ENCODE data around the gene ERFE.

The ERFE gene

DNA sequence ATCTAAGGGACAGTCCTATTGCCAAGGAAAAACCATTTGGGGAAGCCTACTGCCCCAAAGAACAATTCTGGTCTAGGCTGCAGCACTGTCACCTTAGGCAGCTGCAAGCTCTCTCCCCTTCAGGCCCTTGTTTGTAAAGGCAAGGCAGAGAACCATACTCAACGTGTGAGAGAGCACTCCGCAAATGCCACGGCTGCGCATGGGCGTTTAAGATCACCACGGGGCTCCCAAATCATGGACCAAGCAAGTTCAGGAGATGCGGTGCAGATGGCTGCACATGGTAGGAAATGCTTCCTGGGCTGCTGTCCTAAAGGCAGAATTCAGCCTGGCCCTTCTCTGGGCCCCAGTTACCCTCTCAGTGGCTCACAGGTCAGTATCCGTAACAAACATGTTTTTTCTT lies 15.5 kb downstream of the ERFE start:
- H3K4me3 Mint-ChIP-seq = no peak overlapping the region
- H3K27me3 Mint-ChIP-seq = no peaks in the 10 kb centered on the region
- no peaks in the 10 kb centered on the region for H3K4me1 Mint-ChIP-seq (ENCODE audit: low read depth)
- H3K27ac Mint-ChIP-seq = no peak overlapping the region
- peaks cover 4% of the 10 kb centered on the region for H3K36me3 Mint-ChIP-seq
- no peaks in the 10 kb centered on the region for H3K9me3 Mint-ChIP-seq (ENCODE audit: low read depth)

DNA sequence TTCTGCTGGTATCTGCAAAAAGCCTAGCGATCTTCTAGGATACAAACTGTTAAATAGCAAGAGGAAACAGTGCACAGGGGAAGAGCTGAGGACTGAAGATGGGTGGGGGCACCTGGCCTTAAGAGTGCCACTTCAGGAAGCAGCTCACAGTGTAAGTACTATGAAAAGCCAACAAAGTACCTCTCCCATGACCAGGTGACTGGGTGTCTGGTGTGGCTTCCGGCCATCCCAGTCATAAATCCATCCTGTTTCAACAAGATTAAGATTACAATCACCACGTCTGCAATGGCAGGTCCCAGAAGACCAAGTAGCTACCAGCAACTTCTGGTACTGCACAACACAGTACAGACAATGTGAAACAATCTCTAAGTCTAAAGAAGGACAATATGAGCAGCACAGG lies 15.9 kb downstream of the ERFE start:
- no peaks in the 10 kb centered on the region for H3K27me3 Mint-ChIP-seq

DNA sequence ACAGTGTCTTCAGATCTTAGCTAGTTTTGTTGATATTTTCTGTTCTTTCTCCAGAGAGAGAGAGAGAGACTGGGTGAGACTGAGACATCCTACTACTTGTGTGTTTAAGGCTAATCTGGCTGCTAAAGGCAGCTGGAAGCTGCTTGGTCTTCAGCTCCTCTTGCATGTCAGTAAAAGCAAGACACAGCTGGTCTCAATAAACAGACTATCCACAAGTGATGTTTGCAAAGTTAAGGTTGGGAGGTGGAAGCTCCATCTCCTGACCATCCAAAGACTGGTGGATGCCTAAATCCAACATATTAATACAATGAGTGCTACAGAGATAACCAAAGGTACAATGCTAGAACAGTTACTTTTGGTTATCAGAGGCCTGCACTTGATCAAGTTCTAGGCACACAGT lies 17.8 kb downstream of the ERFE start:
- Mint-ChIP-seq H3K9me3 (ENCODE audit: low read depth) (no peaks in the 10 kb centered on the region), H3K36me3 (peaks cover 6% of the 10 kb centered on the region), H3K27me3 (no peaks in the 10 kb centered on the region), H3K27ac (peak overlapping the region; percentile 56), H3K4me1 (ENCODE audit: low read depth) (no peaks in the 10 kb centered on the region), H3K4me3 (no peak overlapping the region)

More for the DNA sequence above, 15.9 kb downstream of the ERFE start:
- Mint-ChIP-seq H3K4me3 (no peak overlapping the region), H3K36me3 (peaks cover 4% of the 10 kb centered on the region), H3K9me3 (ENCODE audit: low read depth) (no peaks in the 10 kb centered on the region), H3K4me1 (ENCODE audit: low read depth) (no peaks in the 10 kb centered on the region), H3K27ac (no peak overlapping the region)

DNA sequence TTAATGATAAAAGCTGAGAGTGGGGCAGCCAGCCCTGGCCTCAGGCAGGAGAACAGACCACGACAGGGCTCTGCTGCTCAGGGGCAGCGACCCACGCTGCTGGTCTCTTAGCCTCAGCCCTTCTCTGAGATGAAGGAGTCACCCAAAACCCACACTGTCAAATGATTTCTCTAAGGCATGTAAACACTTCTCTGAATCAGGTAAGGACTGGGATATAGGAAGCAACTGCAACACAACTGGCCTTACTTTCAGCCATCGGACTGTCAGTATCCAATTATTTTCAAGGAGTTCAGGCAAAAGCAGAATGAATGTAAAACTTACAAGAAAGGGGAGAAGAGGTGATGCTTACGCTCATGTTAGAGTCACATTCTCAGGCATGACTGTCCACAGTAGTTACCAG lies 21.8 kb downstream of the ERFE start:
- Mint-ChIP-seq H3K27ac (no peak overlapping the region), H3K9me3 (ENCODE audit: low read depth) (no peaks in the 10 kb centered on the region), H3K36me3 (peaks cover 8% of the 10 kb centered on the region), H3K27me3 (no peaks in the 10 kb centered on the region), H3K4me3 (no peak overlapping the region), H3K4me1 (ENCODE audit: low read depth) (peaks cover 3% of the 10 kb centered on the region)

DNA sequence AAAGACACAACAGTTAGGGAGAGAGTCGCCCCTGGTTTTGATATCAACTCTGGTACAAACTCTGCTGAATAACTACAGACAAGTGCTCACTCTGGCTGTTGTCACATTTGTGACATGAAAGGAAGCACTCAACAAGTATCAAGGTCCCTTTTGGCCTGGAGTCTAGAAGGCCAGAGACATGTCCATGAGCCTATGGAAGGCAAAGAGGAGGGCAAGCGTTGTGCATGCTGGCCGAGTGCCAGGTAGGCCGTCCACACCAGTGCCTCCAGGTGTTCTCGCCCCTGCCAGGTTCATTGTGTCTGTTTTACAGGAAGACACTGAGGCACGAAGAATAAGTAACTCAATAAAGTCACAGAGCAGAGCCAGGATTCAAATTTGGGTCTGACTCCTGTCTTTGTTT lies 23.6 kb downstream of the ERFE start:
- H3K27me3 Mint-ChIP-seq = no peaks in the 10 kb centered on the region
- H3K9me3 Mint-ChIP-seq (ENCODE audit: low read depth) = no peaks in the 10 kb centered on the region
- peaks cover 4% of the 10 kb centered on the region for H3K4me1 Mint-ChIP-seq (ENCODE audit: low read depth)
- H3K27ac Mint-ChIP-seq = no peak overlapping the region
- H3K4me3 Mint-ChIP-seq = no peak overlapping the region
- peaks cover 9% of the 10 kb centered on the region for H3K36me3 Mint-ChIP-seq

DNA sequence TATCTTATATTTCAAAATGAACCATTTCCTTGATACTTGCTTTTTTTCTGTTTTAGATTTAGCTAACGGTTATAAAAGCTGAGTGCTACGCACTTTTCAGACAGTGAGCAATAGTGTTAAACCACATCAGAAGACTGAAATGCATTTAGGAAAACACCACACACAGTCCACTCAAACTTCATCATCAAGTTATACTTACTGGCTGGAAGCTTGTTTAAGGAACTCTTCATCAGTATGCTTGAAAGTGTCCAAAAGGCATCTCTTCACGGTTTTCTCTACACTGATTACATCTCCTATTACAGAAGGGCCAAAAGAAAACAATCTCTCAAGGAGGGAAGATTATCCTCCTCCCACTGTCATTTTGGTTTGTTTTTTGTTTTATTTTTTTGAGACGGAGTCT lies 25.1 kb downstream of the ERFE start:
- H3K9me3 Mint-ChIP-seq (ENCODE audit: low read depth) = no peaks in the 10 kb centered on the region
- H3K27me3 Mint-ChIP-seq = no peaks in the 10 kb centered on the region
- H3K36me3 Mint-ChIP-seq = peaks cover 21% of the 10 kb centered on the region
- peaks cover 4% of the 10 kb centered on the region for H3K4me1 Mint-ChIP-seq (ENCODE audit: low read depth)
- no peak overlapping the region for H3K27ac Mint-ChIP-seq
- H3K4me3 Mint-ChIP-seq = no peak overlapping the region

DNA sequence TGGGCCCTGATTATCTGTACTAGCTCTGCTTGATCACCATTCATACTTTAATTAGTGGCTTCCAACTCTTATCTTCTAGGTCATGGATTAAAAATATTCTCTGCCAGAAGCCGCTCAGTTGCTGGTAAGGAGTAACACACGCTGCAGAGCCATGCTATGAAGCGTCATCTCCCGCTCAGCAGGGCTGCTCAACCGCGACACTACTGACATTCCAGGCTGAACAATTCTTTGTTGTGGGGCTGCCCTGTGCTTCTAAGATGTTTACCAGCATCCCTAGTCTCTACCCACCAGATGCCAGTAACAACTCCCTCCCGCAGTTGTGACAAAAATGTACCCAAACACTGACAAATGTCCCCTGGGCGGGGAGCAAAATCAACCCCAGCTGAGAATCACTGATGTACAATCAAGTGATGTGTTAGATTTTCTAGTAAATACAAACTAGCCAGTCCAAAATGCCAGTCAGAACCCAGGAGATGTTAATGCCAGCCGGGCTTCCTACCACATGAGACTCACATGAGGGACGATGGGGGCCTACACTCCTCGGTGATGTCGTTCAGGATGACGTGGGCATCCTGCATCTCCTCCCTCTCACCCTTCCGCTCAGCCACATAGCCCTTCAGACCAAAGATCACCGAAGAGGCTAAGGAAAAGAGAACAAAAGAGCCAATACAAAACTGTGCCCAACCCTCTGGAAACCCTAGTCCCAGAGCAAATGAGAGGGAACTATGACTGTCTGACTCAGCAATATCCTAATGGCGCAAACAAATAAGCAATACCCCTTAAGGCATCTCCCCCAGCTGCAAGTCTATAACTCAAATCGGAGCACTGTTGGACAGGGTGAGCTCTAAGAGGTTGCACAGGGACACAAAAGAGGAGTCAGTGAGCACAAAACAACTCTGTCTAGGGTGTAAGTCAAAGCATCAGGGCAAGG lies 29.1 kb downstream of the ERFE start:
- Mint-ChIP-seq H3K27me3 (no peaks in the 10 kb centered on the region), H3K9me3 (ENCODE audit: low read depth) (no peaks in the 10 kb centered on the region), H3K4me1 (ENCODE audit: low read depth) (peaks cover 4% of the 10 kb centered on the region), H3K27ac (no peak overlapping the region), H3K4me3 (no peak overlapping the region), H3K36me3 (peaks cover 18% of the 10 kb centered on the region)

DNA sequence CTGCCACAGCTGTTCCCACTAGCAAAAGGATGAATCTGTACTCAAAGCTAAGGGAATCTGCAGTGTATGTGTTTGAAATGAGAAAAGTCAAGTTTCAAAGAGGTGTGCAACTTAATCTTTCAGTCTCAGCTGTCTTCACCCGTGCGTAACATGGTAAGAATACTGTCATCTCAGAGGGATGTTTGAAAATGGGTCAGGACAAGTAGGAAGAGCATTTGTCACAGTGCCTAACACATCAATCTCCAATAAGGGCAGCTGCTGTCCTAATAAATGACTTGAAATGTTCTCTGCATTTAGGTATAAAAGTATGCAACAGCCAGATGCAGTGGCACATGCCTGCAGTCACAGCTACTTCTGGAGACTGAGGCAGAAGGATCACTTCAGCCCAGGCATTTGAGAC lies 31.7 kb downstream of the ERFE start:
- Mint-ChIP-seq H3K27ac (no peak overlapping the region), H3K4me1 (ENCODE audit: low read depth) (peaks cover 4% of the 10 kb centered on the region), H3K4me3 (no peak overlapping the region), H3K27me3 (no peaks in the 10 kb centered on the region), H3K9me3 (ENCODE audit: low read depth) (no peaks in the 10 kb centered on the region), H3K36me3 (peaks cover 17% of the 10 kb centered on the region)

DNA sequence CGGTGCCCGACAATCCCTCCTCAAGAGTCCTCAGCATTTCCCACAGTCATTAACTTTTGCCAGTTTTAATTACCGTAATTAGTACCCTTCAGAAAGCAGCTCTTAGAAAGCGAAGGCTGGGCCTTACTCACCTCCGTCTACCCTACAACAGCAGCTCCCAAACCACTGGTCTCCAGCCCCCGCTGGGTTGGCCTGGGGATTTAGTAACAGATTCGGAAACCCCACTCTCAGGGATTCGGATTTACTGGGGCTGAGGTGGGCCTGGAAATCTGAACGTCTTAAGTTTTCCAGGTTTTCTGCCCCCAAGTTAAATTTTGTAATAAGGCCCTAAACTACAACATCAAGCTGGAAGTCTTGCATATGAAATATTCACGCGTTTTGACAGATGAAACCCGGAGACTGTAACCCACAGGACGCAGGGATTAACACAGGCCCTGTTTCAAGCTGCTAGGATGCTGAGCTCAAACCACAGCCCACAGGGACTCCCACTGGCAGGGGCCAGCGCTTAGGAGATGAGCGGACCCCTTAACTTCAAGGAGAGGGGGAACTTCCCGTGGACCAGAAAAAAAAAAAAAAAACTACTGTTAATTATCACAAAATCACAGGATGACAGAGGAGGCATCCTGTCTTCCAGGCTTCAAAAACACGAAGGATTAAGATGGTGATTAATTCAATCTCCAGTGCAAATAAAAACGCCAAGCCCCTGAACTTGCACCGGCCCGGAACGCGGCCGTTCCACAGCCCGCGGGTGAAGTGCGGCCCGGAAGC lies 43.7 kb downstream of the ERFE start:
- peak overlapping the region; percentile 90 for H3K4me3 Mint-ChIP-seq
- peak overlapping the region; percentile 88 for H3K27ac Mint-ChIP-seq
- H3K36me3 Mint-ChIP-seq = peaks cover 6% of the 10 kb centered on the region
- no peaks in the 10 kb centered on the region for H3K27me3 Mint-ChIP-seq
- H3K9me3 Mint-ChIP-seq (ENCODE audit: low read depth) = no peaks in the 10 kb centered on the region
- H3K4me1 Mint-ChIP-seq (ENCODE audit: low read depth) = peaks cover 54% of the 10 kb centered on the region

DNA sequence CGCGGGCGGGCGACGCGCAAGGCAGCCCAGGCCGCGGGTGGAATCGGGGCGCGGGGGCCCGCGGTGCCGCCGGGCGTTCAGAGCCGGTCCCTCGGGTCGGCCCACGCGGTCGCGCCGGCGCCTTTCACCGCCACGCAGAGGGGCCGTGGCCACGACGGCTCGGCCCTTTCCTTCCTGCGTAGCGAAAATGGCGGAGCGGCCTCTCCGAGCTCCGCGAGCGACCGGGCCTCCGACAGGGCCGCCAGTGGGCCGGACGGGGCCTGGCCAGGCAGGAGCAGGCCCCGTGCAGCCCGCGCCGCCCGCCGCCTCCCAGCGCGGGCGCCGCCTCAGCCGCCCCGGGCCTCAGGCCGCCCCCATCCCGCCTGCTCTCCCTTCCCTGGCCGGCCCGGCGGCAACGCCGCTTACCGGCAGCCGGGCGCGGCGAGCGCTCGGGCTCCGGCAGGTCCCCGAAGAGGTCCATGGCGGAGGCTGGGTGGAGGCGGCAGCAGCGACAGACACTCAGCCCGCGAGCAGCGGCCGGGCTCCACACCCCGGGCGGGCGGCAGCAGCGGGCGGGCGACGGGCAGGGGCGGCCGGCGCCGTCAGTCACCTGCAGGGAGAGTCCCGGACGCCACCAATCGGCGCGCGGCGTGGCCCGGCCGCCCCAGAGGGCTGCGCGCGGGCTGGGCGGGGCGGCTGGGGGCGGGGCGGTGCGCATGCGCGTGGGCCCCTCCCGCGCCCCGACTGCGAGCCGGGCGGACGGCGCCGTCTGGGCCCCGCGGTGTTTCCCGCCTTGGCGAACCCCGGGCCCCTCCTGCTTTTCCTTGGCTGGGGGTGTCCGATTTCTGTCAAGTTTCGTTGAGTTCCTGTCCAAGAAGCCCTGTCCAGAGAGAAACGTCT lies 44.6 kb downstream of the ERFE start, which contains the start of gene ILKAP:
Gene ILKAP, minus strand, starts transcription at position 602 of the 879 bp plus-strand sequence. Its CDS starts 142 bp downstream, at position 460.
- Mint-ChIP-seq H3K4me1 (ENCODE audit: low read depth) (peaks cover 46% of the 10 kb centered on the region), H3K36me3 (peaks cover 6% of the 10 kb centered on the region), H3K4me3 (peak within 1 kb of the TSS; percentile 90), H3K27me3 (no peaks in the 10 kb centered on the region), H3K9me3 (ENCODE audit: low read depth) (no peaks in the 10 kb centered on the region), H3K27ac (peak within 1 kb of the TSS; percentile 95)

DNA sequence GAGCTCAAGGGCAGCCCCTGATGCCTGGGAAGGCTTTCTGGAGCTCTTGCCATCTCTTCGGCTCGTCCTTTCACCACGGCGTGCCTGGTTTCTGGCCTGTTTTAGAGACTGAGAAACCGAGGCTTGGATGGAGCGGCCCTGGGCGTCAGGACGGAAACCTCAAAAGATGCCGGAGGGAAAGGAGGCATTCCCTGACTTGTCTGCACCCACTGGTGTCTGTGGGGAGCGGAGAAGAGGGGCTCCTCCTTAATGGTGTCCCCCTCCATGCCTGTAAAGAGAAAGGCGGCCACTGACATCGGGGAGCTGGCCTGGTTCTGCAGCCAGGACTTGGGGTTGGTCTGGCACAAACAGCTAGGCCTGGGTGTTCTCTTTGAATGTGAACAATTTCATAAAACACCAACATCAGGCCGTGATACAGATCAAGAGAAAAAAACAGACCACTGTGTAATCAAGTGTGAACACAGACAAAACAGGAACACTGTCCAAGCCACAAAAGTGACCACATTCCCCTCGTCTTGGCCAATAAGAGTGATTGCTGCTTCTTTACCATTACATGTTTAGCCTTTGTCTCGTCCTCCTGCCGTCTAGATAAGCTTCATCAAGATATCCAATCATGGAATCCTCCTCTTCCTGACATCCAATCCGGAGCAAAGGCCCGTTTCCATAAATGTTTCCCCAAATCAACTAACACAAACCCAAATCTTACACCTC lies 45.4 kb downstream of the ERFE start:
- Mint-ChIP-seq H3K4me1 (ENCODE audit: low read depth) (peaks cover 38% of the 10 kb centered on the region), H3K27me3 (no peaks in the 10 kb centered on the region), H3K36me3 (peaks cover 3% of the 10 kb centered on the region), H3K27ac (peak overlapping the region; percentile 95), H3K9me3 (ENCODE audit: low read depth) (no peaks in the 10 kb centered on the region), H3K4me3 (peak overlapping the region; percentile 85)

DNA sequence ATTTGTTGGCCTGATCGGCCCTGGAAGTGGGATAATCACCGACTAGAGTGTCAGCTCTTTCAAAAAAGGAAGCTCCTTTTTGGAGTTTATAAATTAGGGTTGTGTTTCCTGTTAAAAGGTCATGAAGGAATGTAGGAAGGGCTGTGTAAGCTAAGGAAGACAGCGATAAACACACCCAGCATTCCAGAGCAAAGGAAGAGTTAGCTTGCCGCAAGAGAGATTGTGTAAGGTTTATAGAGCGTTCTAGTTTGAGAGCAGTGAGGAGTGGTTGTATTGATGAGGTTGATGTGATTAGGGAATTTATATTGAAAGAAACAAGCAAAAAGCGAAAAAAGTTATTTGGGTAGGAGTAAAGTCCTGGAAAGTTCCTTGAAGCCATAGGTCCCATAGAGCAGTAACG lies 48.2 kb downstream of the ERFE start:
- Mint-ChIP-seq H3K9me3 (ENCODE audit: low read depth) (no peaks in the 10 kb centered on the region), H3K27me3 (no peaks in the 10 kb centered on the region), H3K27ac (no peak overlapping the region), H3K4me3 (no peak overlapping the region), H3K4me1 (ENCODE audit: low read depth) (peaks cover 10% of the 10 kb centered on the region), H3K36me3 (peaks cover 2% of the 10 kb centered on the region)

DNA sequence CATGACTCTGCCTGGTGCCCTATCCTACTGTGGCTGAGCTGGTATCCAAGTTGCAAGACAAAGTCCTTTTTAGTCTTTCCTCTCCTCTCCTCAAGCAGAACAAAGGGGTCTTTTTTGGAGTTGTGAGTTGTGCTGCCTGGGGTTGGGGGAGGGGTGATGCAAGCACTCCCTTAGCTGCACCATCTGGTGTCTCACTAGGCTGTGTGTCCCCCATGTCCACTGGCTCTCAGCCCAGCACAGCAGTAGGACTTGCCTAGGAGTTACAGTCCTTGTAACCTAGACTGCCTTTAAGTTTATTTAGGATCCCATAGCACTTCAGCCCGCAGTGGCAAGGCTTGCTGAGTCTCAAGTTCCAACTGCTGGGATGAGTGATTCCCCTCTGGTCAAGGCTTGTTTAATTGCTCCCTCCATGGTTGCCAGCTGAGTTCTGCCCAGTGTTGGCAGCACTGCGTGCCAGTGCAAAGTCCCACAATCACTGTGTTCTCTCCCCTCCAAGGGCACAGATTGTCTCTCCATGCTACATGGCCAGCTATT lies 57.9 kb downstream of the ERFE start:
- Mint-ChIP-seq H3K9me3 (ENCODE audit: low read depth) (no peaks in the 10 kb centered on the region), H3K4me3 (no peak overlapping the region), H3K4me1 (ENCODE audit: low read depth) (no peaks in the 10 kb centered on the region), H3K27me3 (peaks cover 12% of the 10 kb centered on the region), H3K27ac (no peak overlapping the region), H3K36me3 (no peaks in the 10 kb centered on the region)

Data from activated naive CD8-positive, alpha-beta T cell (primary cell).